ENCODE measurements around the gene SLC2A6. TPM values are rescaled to one million over a fixed set of nuclear protein-coding genes. Genes with fewer than 3 reads are reported as not detected.

The SLC2A6 gene
- total RNA-seq, 6 experiments from 2014 or later = 9.4 to 12.6 (median 11.3) TPM

- no peak overlapping the region for H3K27ac Mint-ChIP-seq
- no peak for DNase-seq
- TF ChIP-seq CTCF (IDR thresholded peaks at IDR 0.05) = no peak
- H3K36me3 Mint-ChIP-seq (ENCODE audit: low read depth) = no peaks in the 10 kb centered on the region
- H3K4me1 Mint-ChIP-seq (ENCODE audit: low read depth) = no peaks in the 10 kb centered on the region
- no peak overlapping the region for H3K4me3 Mint-ChIP-seq
- peaks cover 24% of the 10 kb centered on the region for H3K27me3 Mint-ChIP-seq (ENCODE audit: insufficient read depth)
- no peaks in the 10 kb centered on the region for H3K9me3 Mint-ChIP-seq
These were observed 13.4 kb upstream of the SLC2A6 start for GRCh38 chr9:133492061-133493021.

DNA sequence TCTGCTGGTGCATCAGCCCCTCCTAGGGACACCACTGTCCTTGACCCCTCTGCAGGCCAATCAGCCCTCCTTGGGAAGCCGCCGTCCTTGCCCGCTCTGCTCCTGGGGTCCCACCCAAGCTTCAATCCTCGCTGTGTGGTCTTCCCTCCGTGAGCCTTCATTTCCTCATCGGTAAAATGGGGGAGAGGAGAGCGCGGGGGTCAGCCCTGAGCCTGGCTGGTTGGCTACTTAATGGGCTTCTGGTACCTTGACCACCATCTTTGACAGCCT lies 12.7 kb upstream of the SLC2A6 start:
- H3K27me3 Mint-ChIP-seq (ENCODE audit: insufficient read depth) = peaks cover 24% of the 10 kb centered on the region
- TF ChIP-seq CTCF (IDR thresholded peaks at IDR 0.05) = no peak
- H3K36me3 Mint-ChIP-seq (ENCODE audit: low read depth) = no peaks in the 10 kb centered on the region
- H3K4me3 Mint-ChIP-seq = no peak overlapping the region
- no peaks in the 10 kb centered on the region for H3K4me1 Mint-ChIP-seq (ENCODE audit: low read depth)
- DNase-seq = no peak
- no peaks in the 10 kb centered on the region for H3K9me3 Mint-ChIP-seq
- H3K27ac Mint-ChIP-seq = no peak overlapping the region

DNA sequence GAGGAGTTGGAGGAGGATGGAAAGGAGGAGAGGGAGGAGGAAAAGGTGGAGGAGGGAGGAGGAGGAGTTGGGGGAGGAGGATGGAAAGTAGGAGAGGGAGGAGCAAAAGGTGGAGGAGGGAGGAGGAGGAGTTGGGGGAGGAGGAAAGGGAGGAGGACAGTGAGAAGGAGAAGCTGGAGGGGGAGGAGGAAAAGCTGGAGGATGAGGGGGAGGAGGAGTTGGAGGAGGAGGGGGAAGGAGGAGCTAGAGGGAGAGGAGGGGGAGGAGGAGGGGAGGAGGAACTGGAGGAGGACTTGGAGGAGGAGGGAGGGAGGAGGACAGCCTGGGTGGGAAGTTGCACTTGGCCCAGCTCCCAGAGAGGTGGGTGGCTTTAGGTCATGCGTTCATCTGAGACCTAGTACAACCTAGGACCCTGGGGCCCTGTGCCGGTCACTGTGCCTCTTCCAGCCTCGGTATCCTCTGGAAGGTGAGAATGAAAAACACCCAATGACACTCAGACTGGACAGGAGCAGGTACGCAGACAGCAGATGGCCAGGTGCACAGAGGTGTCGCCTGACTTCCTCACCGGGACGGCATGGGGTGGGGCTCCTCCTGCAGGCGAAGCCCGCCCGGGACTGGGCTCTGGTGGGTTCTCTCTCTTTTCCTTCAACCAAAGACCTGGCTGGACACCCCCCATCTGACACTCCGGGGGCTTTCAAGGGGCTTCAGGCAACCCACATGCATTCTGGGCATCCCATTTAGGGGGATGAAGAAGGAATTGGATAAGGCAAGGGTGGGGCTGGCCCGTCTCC lies 12.2 kb upstream of the SLC2A6 start:
- Mint-ChIP-seq H3K4me3 (no peak overlapping the region), H3K4me1 (ENCODE audit: low read depth) (no peaks in the 10 kb centered on the region), H3K27me3 (ENCODE audit: insufficient read depth) (peaks cover 24% of the 10 kb centered on the region), H3K27ac (no peak overlapping the region), H3K36me3 (ENCODE audit: low read depth) (no peaks in the 10 kb centered on the region), H3K9me3 (no peaks in the 10 kb centered on the region)
- DNase-seq = no peak
- no peak for TF ChIP-seq CTCF (IDR thresholded peaks at IDR 0.05)

- Mint-ChIP-seq H3K4me3 (no peak overlapping the region), H3K27ac (no peak overlapping the region), H3K9me3 (no peaks in the 10 kb centered on the region), H3K27me3 (ENCODE audit: insufficient read depth) (peaks cover 24% of the 10 kb centered on the region), H3K36me3 (ENCODE audit: low read depth) (no peaks in the 10 kb centered on the region), H3K4me1 (ENCODE audit: low read depth) (no peaks in the 10 kb centered on the region)
- DNase-seq = no peak
- TF ChIP-seq CTCF (IDR thresholded peaks at IDR 0.05) = no peak
These were observed 11.3 kb upstream of the SLC2A6 start for GRCh38 chr9:133490201-133490681.

GRCh38 chr9:133489253-133490190 lies 10.6 kb upstream of the SLC2A6 start:
- H3K4me3 Mint-ChIP-seq = no peak overlapping the region
- no peak for TF ChIP-seq CTCF (IDR thresholded peaks at IDR 0.05)
- peaks cover 24% of the 10 kb centered on the region for H3K27me3 Mint-ChIP-seq (ENCODE audit: insufficient read depth)

More at GRCh38 chr9:133489253-133490190, 10.6 kb upstream of the SLC2A6 start:
- H3K4me1 Mint-ChIP-seq (ENCODE audit: low read depth) = no peaks in the 10 kb centered on the region
- H3K27ac Mint-ChIP-seq = no peak overlapping the region
- no peaks in the 10 kb centered on the region for H3K9me3 Mint-ChIP-seq
- H3K36me3 Mint-ChIP-seq (ENCODE audit: low read depth) = no peaks in the 10 kb centered on the region
- DNase-seq = no peak

All from HFFc6 (cell line).